ENCODE measurements around the gene ZNF385A. TPM values are rescaled to one million over a fixed set of nuclear protein-coding genes. Genes with fewer than 3 reads are reported as not detected.
A peak's percentile ranks its signal among the peaks of the same experiment; 100 is the strongest.

The ZNF385A gene
- total and polyA plus RNA-seq, 2 donors (not counting 3 experiments of a cell fraction or from before 2014, with no cell fraction given): 1.6 to 7.9 TPM

- FAIRE-seq (no peak), DNase-seq (ENCODE audit: low read depth, low spot score) (no peak)
- no peaks in the 10 kb centered on the region for H3K27me3 ChIP-seq (ENCODE audit: control insufficient read depth in 2 of 2, insufficient read depth in 2 of 2, low read length in 2 of 2)
- ChIA-PET CTCF (interaction anchor here (0.5 to 5.4 kb wide), 13 partner anchors 9 to 118 kb away, joined by 3 to 61 read pairs (median 4); partner anchors contain the start of gene COPZ1), POLR2A (interaction anchor here (1.3 kb wide), 1 partner anchor 57 kb away, joined by 4 read pairs; the partner anchor contains the start of genes CBX5 and HNRNPA1)
- no peaks in the 10 kb centered on the region for H3K9me3 ChIP-seq (replicated peaks; ENCODE audit: control insufficient read depth, insufficient read depth, low read length)
- no peak overlapping the region for H3K9ac ChIP-seq (replicated peaks; ENCODE audit: extremely low read depth, insufficient read depth, low read length)
- H4K20me1 ChIP-seq (replicated peaks; ENCODE audit: control insufficient read depth, extremely low read depth, insufficient read depth, low read length): no peaks in the 10 kb centered on the region
- no peak overlapping the region for H3K4me2 ChIP-seq (ENCODE audit: insufficient read depth, low read length)
- no peaks in the 10 kb centered on the region for H3K4me1 ChIP-seq (ENCODE audit: control insufficient read depth, extremely low read depth, insufficient read depth, low read length)
- H3K9me1 ChIP-seq (replicated peaks; ENCODE audit: control insufficient read depth, extremely low read depth, insufficient read depth, low read length): no peaks in the 10 kb centered on the region
- H3K27ac ChIP-seq (ENCODE audit: insufficient read depth, low read depth, low read length): no peak overlapping the region
- TSS peak; percentile 11 for BruUV-seq (replicated peaks)
- dilution Hi-C loops (cut with MboI; ENCODE audit: extremely low pct_ligation_motif_present, low sequenced_read_pairs) (no loop called here), intact Hi-C loops (cut with micrococcal nuclease) (loop anchor here (1.0 kb wide), 1 partner anchor 41 kb away; no protein-coding TSS in a partner anchor)
- no peak overlapping the region for H2AFZ ChIP-seq (ENCODE audit: low read depth, low read length)
- H3K4me3 ChIP-seq (replicated peaks in 1 of 3; ENCODE audit: insufficient read depth in 1 of 3, low read depth in 1 of 3, low read length in 3 of 3): no peak overlapping the region
- H3K36me3 ChIP-seq (ENCODE audit: control insufficient read depth in 2 of 2, extremely low read depth in 1 of 2, insufficient read depth in 2 of 2, low read length in 2 of 2): peaks cover 10 to 13% of the 10 kb centered on the region in 2 experiments
- TF ChIP-seq FOS (IDR thresholded peaks at IDR 0.05; ENCODE audit: borderline replicate concordance, insufficient read depth, low read length) (no peak), GATA2 (IDR thresholded peaks at IDR 0.05; ENCODE audit: insufficient read depth, insufficient read length, low read depth, low read length) (no peak), EZH2 (IDR thresholded peaks at IDR 0.05; ENCODE audit: borderline replicate concordance, low read depth, low read length, severe bottlenecking) (no peak), JUN (IDR thresholded peaks at IDR 0.05; ENCODE audit: borderline replicate concordance, insufficient read depth, insufficient read length, low read depth) (no peak), POLR2A (IDR thresholded peaks at IDR 0.05; ENCODE audit: low read depth, low read length) (no peak), MYC (IDR thresholded peaks at IDR 0.05; ENCODE audit: low read depth, low read length) (no peak), MAX (IDR thresholded peaks at IDR 0.05; ENCODE audit: insufficient read depth, insufficient read length) (no peak), POLR2AphosphoS5 (IDR thresholded peaks at IDR 0.05; ENCODE audit: insufficient read depth, low read depth, low read length) (no peak), CTCF (IDR thresholded peaks at IDR 0.05; ENCODE audit: extremely low read depth in 1 of 2, insufficient read depth in 1 of 2, low read depth in 1 of 2, low read length in 2 of 2) (no peak)
- peaks cover 9% of the 10 kb centered on the region for H3K79me2 ChIP-seq (ENCODE audit: control insufficient read depth, insufficient read depth, low read length)
Measured at GRCh38 chr12:54337854-54338650, 46.5 kb downstream of the ZNF385A start.

All from endothelial cell of umbilical vein (primary cell).